Myocyte (in vitro differentiated cells): Measurements from ENCODE around the gene BCL2. TPM values are rescaled to one million over a fixed set of nuclear protein-coding genes. Genes with fewer than 3 reads are reported as not detected.

Source experiments
- DNase-seq: peaks from one replicate; pipeline ENCODE4 v3.0.0-alpha.2; 2012; ENCODE audit warnings: low read depth
- total RNA-seq: library from RNA; depleted of rRNA; stranded (reverse); fragments of >200 nt; gene quantifications from 2 replicates; pipeline ENCODE4 v1.2.3, GENCODE V29; 2014

The BCL2 gene
- total RNA-seq, 1 donor from 2014 or later = 4.2 TPM

- no peak for DNase-seq
Observed at GRCh38 chr18:63186520-63187222, 132.9 kb downstream of the BCL2 start.

- DNase-seq = no peak
Observed at GRCh38 chr18:63185984-63186383, 133.6 kb downstream of the BCL2 start.

- DNase-seq = no peak
Observed at GRCh38 chr18:63183952-63184770, 135.4 kb downstream of the BCL2 start.

GRCh38 chr18:63183378-63183777 lies 136.2 kb downstream of the BCL2 start:
- peak; percentile 89 for DNase-seq

- DNase-seq = no peak
Observed at GRCh38 chr18:63182861-63183260, 136.7 kb downstream of the BCL2 start.

GRCh38 chr18:63182310-63182772 lies 137.2 kb downstream of the BCL2 start:
- no peak for DNase-seq

GRCh38 chr18:63181706-63182309 lies 137.8 kb downstream of the BCL2 start:
- no peak for DNase-seq

GRCh38 chr18:63180971-63181376 lies 138.6 kb downstream of the BCL2 start:
- no peak for DNase-seq

GRCh38 chr18:63180321-63180720 lies 139.2 kb downstream of the BCL2 start:
- DNase-seq = no peak

GRCh38 chr18:63179422-63179821 lies 140.1 kb downstream of the BCL2 start:
- no peak for DNase-seq

- DNase-seq = no peak
Observed at GRCh38 chr18:63178971-63179370, 140.6 kb downstream of the BCL2 start.

- DNase-seq = peak; percentile 44
Observed at GRCh38 chr18:63177919-63178821, 141.4 kb downstream of the BCL2 start.

GRCh38 chr18:63177259-63177658 lies 142.3 kb downstream of the BCL2 start:
- no peak for DNase-seq

GRCh38 chr18:63175264-63175663 lies 144.3 kb downstream of the BCL2 start:
- no peak for DNase-seq

GRCh38 chr18:63173983-63174382 lies 145.6 kb downstream of the BCL2 start:
- DNase-seq = no peak

GRCh38 chr18:63169853-63170252 lies 149.7 kb downstream of the BCL2 start:
- no peak for DNase-seq

- DNase-seq = peak; percentile 17
Observed at GRCh38 chr18:63168287-63168686, 151.3 kb downstream of the BCL2 start.

- DNase-seq = no peak
Observed at GRCh38 chr18:63166142-63166541, 153.4 kb downstream of the BCL2 start.

GRCh38 chr18:63164396-63164795 lies 155.2 kb downstream of the BCL2 start:
- no peak for DNase-seq

GRCh38 chr18:63162271-63163014 lies 157.1 kb downstream of the BCL2 start:
- DNase-seq = no peak
